ENCODE data around the gene ALDH8A1. TPM values are rescaled to one million over a fixed set of nuclear protein-coding genes. Genes with fewer than 3 reads are reported as not detected.

The ALDH8A1 gene
- total RNA-seq, 2 experiments from 2014 or later, result 0.85 to 1.2 TPM

DNA sequence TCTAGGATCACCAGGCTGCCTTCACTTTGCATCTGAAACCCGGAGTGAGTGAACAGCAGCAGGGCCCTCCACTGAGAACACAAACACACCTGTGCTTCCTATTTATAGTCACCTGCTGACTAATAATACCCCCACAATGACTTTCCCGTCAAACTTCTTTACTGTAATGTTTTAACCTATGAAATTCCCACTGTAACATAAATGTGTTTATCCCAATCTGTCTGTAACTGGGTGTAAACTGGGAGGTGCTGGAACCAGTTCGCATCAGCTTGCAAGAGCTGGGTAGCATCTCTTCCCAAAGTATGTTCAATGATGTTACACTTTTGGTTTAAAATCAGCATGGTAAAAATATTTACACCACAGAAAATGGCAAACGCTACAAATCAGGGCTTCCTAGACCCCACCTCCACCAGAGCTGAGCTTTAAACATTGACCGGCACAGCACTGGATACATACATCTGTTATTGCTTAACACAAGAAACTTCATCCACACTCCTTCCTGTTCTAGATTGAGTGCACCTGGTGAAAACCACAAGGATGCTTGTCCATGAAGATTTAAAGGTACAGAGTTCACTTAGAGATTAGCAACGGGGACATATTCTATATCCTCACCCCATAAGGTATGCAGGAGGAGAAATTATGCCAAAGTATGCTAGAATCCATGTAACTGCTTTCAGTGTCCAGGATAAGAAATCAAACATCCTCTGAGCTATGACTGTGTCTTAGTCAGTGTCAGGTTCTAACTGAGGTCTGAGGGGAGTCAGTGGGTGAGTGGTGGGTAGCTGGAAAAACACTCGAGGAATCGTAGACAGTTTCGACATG lies 79.0 kb downstream of the ALDH8A1 start:
- H3K9me3 Mint-ChIP-seq, result peaks cover 9% of the 10 kb centered on the region
- ChIA-PET POLR2A (interaction anchor here (0.6 kb wide), 1 partner anchor 450 kb away, joined by 3 read pairs; no protein-coding TSS in a partner anchor), CTCF (no interaction called here)
- no peak for DNase-seq
- H3K36me3 Mint-ChIP-seq (ENCODE audit: low read depth), result peaks cover 10% of the 10 kb centered on the region
- no peak overlapping the region for H3K4me3 Mint-ChIP-seq
- H3K27ac Mint-ChIP-seq, result no peak overlapping the region
- peaks cover 15% of the 10 kb centered on the region for H3K4me1 Mint-ChIP-seq
- H3K27me3 Mint-ChIP-seq, result no peaks in the 10 kb centered on the region

DNA sequence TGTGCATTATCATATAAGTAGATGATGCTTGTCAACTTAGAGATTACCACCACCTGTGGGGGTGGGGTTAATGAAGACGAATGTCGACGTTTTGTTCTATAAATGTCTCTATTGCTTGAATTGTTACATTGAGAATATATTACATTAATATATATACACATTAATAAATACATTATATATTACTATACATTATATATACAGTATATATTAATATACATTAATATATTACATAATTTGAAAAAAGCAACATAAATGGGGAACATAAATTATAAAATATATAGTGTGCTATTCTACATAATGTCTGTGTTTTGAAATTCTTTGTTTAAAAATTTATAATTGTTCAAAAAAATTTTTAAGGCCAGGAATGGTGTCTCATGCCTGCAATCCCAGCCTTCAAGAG lies 81.1 kb downstream of the ALDH8A1 start:
- no peak for DNase-seq
- no peak overlapping the region for H3K4me3 Mint-ChIP-seq
- H3K36me3 Mint-ChIP-seq (ENCODE audit: low read depth), result peaks cover 3% of the 10 kb centered on the region
- H3K9me3 Mint-ChIP-seq, result no peaks in the 10 kb centered on the region
- peaks cover 12% of the 10 kb centered on the region for H3K4me1 Mint-ChIP-seq
- H3K27ac Mint-ChIP-seq, result no peak overlapping the region
- H3K27me3 Mint-ChIP-seq, result no peaks in the 10 kb centered on the region
- POLR2A ChIA-PET, result no interaction called here
- CTCF ChIA-PET, result no interaction called here

Other genes starting within 250 kb of the ALDH8A1 start
- gene HBS1L, start 104.7 kb upstream of the ALDH8A1 start, total RNA-seq, result 10 to 100 TPM; 90.3 to 91.6 TPM
- gene MYB, start 231.2 kb upstream of the ALDH8A1 start, total RNA-seq, result 10 to 100 TPM; 27.7 to 30.3 TPM

All from activated CD4-positive, alpha-beta memory T cell treated with anti-CD3 and anti-CD28 coated beads, Interleukin-2, amount 10 ng/mL, durations not matched to agents 7 days and 5 days (primary cell).